22Rv1 (cell line): ENCODE data around the gene NCKAP5.

Experiments
- ZFX ChIP-seq: fragments of 450-650 bp; IDR thresholded peaks from 2 replicates; pipeline ENCODE4 v1.6.1; 2017; ENCODE audit warnings: antibody characterized with exemption, borderline replicate concordance
- TF ChIP-seq, protein P1 (sequence below): fragments of 450-650 bp; IDR thresholded peaks from 2 replicates; pipeline ENCODE4 v1.5.1; 2017; ENCODE audit warnings: mild to moderate bottlenecking

DNA sequence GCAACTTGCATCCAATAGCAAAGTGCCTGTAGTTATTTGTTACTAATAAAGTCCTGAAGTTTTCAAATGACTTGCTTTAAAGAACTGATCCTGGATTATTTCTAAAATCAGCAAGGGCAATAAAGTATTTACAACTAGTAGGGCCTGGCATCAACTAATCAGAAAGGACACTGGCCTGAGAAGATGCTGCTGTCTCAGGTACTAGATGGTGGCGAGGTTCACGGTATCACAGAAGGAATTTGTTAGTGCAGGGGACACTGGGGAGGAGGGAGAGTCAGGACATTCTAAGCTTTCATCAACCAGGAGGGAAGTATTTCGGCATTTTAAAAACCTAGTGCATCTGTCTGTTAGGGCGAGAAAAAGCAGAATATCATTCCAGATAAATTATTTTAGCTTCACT is 458.1 kb downstream of the NCKAP5 start:
- TF ChIP-seq, protein P1, sequence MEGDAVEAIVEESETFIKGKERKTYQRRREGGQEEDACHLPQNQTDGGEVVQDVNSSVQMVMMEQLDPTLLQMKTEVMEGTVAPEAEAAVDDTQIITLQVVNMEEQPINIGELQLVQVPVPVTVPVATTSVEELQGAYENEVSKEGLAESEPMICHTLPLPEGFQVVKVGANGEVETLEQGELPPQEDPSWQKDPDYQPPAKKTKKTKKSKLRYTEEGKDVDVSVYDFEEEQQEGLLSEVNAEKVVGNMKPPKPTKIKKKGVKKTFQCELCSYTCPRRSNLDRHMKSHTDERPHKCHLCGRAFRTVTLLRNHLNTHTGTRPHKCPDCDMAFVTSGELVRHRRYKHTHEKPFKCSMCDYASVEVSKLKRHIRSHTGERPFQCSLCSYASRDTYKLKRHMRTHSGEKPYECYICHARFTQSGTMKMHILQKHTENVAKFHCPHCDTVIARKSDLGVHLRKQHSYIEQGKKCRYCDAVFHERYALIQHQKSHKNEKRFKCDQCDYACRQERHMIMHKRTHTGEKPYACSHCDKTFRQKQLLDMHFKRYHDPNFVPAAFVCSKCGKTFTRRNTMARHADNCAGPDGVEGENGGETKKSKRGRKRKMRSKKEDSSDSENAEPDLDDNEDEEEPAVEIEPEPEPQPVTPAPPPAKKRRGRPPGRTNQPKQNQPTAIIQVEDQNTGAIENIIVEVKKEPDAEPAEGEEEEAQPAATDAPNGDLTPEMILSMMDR: no peak
- TF ChIP-seq ZFX: no peak
